HCT116 (cell line): ENCODE measurements around the gene ZNF12.
A peak's percentile ranks its signal among the peaks of the same experiment; 100 is the strongest.

Experiments
- CTCF ChIP-seq, 3 experiments: fragments of 200-600 bp in 1 of 3; sonication (generic) in 1 of 3; IDR thresholded peaks in 2 of 3; conservative IDR thresholded peaks in 1 of 3; 2 replicates each; pipeline ENCODE4 v1.5.1; 2012 to 2017; ENCODE audit warnings: low read depth in 2 of 3, low read length in 2 of 3, antibody characterized with exemption in 1 of 3, borderline replicate concordance in 1 of 3, control low read depth in 1 of 3, mild to moderate bottlenecking in 1 of 3, mixed read lengths in 1 of 3, mixed run types in 1 of 3, moderate library complexity in 1 of 3; ENCODE audit not compliant: insufficient read depth in 1 of 3
- EZH2 ChIP-seq: fragments of 200-600 bp; sonication (generic); IDR thresholded peaks from 2 replicates; pipeline ENCODE4 v1.6.1; 2017; ENCODE audit warnings: antibody characterized with exemption, mixed run types
- JUND ChIP-seq: IDR thresholded peaks from 2 replicates; pipeline ENCODE4 v1.6.1; 2012
- MAX ChIP-seq: IDR thresholded peaks from 2 replicates; pipeline ENCODE4 v1.6.1; 2012
- POLR2A ChIP-seq: IDR thresholded peaks from 2 replicates; pipeline ENCODE4 v1.7.0; 2011; ENCODE audit warnings: borderline replicate concordance; ENCODE audit not compliant: insufficient read depth, insufficient read length; ENCODE audit errors: extremely low read depth
- POLR2AphosphoS5 ChIP-seq: IDR thresholded peaks from 2 replicates; pipeline ENCODE4 v1.6.1; 2011; ENCODE audit warnings: mild to moderate bottlenecking, low read depth, low read length, moderate library complexity
- REST ChIP-seq: IDR thresholded peaks from 2 replicates; pipeline ENCODE4 v1.6.1; 2012; ENCODE audit warnings: low read depth
- SP1 ChIP-seq: IDR thresholded peaks from 2 replicates; pipeline ENCODE4 v1.6.1; 2012; ENCODE audit warnings: low read depth
- YY1 ChIP-seq: IDR thresholded peaks from 2 replicates; pipeline ENCODE4 v1.6.1; 2011; ENCODE audit warnings: low read length, low read depth, moderate library complexity, mild to moderate bottlenecking; ENCODE audit not compliant: insufficient replicate concordance; ENCODE audit errors: extremely low read depth

- TF ChIP-seq CTCF (IDR thresholded peaks at IDR 0.05 in 2 of 3, conservative IDR thresholded peaks at IDR 0.05 in 1 of 3; ENCODE audit: borderline replicate concordance in 1 of 3, insufficient read depth in 1 of 3, low read depth in 2 of 3, low read length in 2 of 3) (no peak), EZH2 (no peak), YY1 (no peak), REST (no peak), POLR2A (no peak), POLR2AphosphoS5 (no peak), MAX (no peak; the same call in 1 of the 2 replicates), JUND (no peak), SP1 (peak; percentile 50; the same call in 1 of the 2 replicates)
Observed at GRCh38 chr7:6709808-6710207, 3.1 kb upstream of the ZNF12 start.
